ENCODE measurements around the gene HLA-DQB1.

HLA-DQB1 gene

DNA sequence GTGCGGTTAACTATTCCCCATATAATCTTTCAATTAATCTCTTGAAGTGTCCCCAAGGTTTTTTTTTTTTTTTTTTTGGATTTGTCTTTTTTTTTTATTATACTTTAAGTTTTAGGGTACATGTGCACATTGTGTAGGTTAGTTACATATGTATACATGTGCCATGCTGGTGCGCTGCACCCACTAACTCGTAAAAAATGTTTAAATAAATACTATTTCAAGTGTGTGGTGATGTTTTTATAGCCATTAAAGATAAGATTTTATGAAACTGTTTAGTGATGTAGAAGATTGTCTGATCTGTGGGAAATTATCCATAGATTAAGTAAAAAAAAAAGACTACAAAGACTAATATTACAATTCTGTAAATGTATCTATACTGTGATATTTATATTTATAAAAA lies 41.9 kb downstream of the HLA-DQB1 start:
- DNase-seq = no peak

DNA sequence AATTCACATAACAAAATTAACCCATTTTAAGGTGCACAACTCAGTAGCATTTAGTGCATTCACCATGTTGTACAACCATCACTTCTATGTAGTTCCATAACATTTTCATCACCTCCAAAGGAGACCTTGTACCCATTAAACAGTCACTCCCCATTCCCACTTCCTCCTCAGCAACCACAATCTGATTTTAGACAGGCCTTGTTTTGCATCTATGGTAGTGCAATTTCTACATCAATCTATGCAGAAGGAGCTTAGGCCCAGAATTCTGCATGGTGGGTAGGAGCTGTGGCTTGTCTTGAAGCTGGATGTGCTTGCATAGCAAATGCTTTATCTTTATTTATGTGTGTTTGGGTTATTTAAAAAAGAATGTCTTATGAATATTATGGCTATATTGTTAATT lies 42.8 kb downstream of the HLA-DQB1 start:
- no peak for DNase-seq

DNA sequence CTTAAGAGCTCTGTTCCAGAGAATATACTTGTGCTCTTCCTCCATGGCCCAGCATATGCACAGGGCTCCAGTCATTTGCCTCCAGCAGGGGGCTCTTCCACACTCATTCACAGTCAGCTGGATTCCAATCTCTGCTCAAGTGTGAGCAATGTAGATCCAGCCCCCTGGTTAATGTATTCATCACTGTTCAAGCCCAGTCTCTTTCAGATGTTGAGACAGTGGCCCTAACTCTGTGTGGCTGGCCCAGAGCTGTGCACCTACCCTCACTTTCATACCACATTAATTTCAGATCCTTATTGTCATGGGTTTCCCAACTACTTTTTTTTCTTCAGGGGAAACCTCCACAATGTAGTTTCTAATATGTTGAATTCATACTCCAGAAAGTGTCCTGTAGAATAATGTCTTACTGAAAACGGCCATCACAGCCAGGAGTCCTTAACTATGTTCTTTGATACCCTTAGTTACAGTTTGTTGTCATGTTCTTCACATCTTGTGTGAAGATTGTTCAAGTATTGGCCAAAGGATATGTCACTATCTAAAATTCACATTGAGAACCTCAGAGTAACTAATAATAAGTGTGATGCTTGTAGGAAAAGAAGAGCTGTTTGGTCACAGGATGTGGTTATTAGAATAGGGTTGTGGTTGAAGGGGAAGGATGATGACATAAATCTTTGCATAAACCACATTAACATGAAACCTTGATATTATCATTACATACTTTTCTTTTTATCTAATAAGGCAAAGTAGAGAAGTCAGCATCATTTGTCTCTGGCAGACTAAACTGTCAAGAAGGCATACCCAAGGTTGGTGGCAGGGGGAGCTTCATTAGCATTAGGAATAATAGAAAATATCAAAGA lies 43.7 kb downstream of the HLA-DQB1 start:
- DNase-seq = no peak

- no peak for DNase-seq
These were observed 45.1 kb downstream of the HLA-DQB1 start for GRCh38 chr6:32621372-32621771.

- no peak for DNase-seq
These were observed 48.7 kb downstream of the HLA-DQB1 start for GRCh38 chr6:32617751-32618150.

DNA sequence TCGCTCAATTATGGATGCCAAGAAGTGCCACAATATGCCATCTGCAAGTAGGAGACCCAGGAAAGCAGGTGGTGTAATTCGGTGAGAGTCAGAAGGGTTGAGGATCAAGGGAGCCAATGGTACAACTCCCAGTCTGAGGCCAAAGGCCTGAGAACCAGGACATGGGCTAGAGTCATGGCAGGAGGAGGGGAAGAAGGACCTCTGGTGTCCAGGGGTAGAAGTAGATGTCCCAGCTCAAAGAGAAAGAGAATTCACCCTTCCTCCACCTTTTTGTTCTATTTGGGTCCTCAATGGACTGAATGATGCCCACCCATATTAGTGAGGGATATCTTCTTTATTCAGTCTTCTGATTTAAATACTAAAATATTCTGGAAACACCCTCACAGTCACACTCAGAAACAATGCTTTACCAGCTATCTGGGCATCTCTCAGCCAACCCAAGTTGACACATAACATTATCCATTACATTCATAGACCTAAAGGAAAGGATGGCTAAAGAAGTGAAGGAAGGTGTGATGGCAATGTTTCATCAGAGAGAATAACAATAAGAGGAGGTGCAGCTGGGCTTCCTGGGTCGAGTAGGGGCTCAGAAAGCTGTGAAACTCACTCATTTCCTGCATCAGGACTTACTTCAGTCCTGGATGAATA lies 50.4 kb downstream of the HLA-DQB1 start:
- no peak for DNase-seq

GRCh38 chr6:32614366-32615081 lies 51.9 kb downstream of the HLA-DQB1 start:
- DNase-seq = no peak

GRCh38 chr6:32613475-32613874 lies 53.0 kb downstream of the HLA-DQB1 start:
- DNase-seq = no peak

DNA sequence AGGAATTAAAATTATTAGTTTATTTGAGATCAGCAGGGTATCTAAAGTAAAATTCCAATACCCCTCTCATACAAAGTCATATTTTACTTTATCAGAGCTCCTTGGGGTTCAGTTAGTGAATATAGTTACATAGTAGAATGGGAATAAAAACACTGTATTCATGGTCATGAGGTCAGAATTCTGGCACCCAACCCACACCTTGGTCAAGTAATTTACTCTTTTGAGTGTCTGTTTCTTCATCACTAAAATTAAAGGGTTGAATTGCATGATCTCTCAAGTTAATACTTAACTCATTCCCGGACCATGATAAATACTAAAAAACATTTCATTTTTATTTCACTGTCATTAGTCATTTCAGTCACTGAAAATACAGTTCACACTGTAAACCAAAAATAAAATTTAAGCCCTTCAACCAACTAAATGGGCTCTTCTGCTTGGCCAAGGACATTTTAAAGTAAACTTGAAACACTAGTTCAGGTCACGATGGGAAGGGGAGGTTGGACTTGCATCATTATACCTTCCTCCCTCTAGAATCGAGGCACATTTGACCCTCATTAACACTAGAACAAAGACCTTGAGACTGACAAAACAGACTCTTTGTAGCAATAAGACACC lies 55.7 kb downstream of the HLA-DQB1 start:
- DNase-seq = no peak

DNA sequence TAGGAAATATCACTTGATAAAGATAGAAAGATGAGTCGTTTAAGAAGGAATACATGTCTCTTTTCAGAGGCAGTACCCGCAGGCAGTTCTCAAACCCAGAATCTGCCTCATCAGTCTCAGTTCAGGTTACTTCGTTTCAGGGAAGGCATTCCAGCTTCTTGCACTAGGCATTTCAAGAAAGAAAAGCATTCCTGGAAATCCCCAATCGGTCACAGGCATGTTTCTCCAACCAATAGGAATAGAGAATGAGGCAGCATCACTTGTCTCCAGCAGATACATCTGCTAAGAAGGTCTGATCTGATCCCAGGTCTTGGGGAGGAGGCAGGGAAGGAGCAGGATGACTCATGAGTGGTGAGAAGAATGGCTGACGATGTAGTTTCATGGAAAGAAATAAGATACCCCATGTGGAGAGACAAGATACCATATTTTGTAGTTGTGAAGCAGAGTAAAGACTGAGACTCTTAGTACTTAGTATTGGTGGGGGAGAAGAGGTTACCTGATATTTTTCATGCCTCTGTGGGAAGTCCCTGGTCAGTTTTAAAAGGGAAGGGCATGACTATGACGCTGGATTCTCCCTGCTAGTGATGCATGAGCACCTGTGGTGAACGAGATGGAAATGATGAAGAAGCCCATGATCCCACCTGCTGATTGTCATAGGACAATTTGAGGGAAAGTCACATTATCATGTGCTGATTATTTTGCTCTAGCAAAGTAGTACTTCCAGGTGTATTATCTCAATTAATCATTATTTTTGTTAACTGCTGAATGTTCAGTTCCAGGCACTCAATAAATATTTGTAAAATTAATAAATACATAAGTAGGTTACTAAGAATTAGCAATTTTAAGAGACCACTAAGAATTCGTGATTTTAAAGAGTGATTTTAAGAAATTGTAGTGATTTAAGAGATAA lies 56.5 kb downstream of the HLA-DQB1 start:
- DNase-seq = no peak

Measured in NCI-H1105 (cell line).